Suppressor macrophage treated with lipopolysaccharide for 1 hour (primary cell): ENCODE results near the gene MAP4K4.

Experiments
- DNase-seq, 3 donors: peaks; one replicate each; pipeline ENCODE4 v3.0.0-alpha.2; 2020 to 2022

MAP4K4 gene

DNA sequence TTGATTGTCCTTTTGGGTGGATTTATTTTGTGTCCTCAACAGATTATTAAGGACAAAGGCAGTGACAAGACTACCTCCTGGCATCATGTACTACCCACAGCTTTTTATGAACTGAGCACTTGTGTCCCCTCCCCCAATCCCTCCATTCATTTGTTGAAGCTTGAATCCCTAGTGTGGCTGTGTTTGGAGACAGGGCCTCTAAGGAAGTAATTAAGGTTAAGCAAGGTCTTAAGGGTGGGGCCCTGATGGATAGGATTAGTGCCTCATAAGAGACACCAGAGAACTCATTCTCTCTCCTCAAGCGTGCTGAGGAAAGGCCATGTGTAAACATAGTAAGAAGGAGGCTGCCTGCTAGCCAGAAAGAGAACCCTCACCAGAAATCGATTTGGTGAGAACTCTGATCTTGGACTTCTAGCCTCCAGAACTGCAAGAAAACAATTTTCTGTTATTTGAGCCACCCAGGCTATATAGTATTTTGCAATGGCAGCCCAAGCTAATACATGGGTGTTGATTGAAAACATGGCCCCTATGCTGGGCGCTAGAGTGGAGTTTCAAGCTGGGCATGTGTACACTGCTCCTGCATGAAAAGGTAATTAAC, 3.4 kb upstream of the MAP4K4 start:
- DNase-seq, result no peak

- no peak for DNase-seq
Observed at GRCh38 chr2:101696272-101697123, 1.0 kb upstream of the MAP4K4 start.

GRCh38 chr2:101698014-101698843, 722 bp downstream of the MAP4K4 start:
- DNase-seq, result peak; percentile 37 to 72 (median 49)

GRCh38 chr2:101698844-101699754, 1.6 kb downstream of the MAP4K4 start:
- DNase-seq, result peak in 1 of 3 donors; percentile 34

GRCh38 chr2:101699755-101700461, 2.4 kb downstream of the MAP4K4 start:
- DNase-seq, result peak in 1 of 3 donors; percentile 52

DNA sequence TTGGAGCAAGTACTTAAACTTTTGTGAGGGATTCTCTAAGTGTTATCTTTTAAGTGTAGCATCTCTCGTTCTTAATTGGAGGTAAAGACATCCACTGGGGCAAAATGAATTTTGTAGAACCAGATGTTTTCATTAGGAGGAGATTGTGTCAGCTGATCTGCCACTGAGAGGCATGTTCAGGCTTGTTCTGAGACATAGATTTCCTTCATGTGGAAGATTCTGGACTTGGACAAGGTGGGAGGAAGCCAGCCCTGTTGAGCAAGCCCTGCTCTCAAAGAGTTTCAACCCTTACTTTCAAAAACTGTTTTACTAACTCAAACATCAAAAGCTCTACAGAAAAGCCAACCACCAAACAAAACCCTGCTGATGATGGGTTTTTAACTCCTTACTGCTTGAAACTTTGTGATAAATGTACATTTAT, 6.5 kb downstream of the MAP4K4 start:
- DNase-seq, result no peak

DNA sequence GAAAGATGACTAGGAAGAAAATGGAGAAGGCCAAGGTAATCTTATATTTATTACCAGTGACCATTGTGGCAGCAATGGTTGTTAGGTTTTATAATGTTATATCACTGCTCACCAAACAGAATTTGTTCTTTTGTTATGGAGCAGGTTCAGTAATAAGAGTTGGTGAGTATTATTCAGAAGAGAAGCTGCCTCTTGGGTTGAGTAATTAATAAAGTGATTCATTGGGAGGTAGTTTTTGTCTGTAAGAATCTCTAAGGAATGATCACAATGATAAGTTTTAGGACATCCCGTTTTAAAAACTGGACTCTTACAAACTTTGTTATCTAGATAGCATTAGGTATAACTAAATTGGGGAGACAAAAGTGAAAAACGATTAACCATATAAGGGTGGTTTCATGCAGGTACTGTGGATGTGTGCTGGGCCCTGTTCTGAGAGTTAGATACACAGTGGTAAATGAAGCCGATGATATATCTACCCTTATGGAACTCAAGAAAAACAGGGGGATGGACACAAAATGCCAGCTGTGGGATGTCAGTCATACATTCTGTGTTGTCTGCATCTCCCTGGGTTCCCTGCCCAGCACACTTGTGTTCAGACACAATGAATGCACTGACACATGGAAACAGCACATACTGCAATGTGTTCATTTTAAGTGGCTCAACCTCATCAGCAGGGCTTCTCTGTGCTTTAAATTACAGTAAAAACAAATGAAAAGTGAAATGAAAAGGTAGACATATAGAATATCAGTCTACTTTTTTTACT, 7.5 kb downstream of the MAP4K4 start:
- DNase-seq, result no peak

GRCh38 chr2:101706121-101706818, 8.8 kb downstream of the MAP4K4 start:
- DNase-seq, result no peak

DNA sequence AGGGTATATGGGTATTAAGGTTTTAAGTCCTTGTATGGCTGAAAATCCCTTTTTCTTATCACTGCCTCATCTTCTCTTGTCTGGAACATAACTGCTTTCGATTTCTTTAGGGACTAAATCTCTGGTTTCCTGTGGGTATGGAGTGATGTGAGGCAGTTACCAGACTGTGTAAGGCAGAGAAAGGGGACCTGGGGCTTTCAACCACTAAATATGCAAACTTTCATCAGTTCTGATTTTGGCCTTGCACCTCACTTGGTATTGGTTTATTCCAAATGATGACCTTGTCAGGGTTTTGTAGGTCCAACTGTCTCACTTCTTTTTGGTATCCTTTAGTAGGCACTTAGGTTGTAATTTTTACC, 9.3 kb downstream of the MAP4K4 start:
- DNase-seq, result no peak

DNA sequence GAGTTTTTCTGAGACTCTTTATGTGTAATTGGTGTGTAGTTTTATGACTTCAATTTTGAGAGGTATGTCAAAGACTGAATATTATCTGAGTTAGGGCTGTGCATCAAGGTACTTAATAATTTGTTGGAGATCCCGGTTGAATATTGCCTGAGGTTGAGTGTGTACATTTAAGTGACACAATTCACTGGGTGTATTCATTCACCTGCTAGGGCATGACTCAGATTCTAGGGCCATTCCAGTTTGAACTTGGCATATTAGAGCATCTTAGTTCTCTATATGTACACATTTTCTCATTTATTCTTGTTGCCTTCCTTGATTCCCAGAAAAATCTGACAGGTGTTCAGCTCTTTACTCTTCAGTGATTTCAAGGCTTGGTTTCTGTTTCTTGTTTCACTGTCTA, 12.5 kb downstream of the MAP4K4 start:
- DNase-seq, result no peak

- DNase-seq, result peak in 2 of 3 donors; percentile 53 to 58
Observed at GRCh38 chr2:101710471-101711318, 13.2 kb downstream of the MAP4K4 start.

DNA sequence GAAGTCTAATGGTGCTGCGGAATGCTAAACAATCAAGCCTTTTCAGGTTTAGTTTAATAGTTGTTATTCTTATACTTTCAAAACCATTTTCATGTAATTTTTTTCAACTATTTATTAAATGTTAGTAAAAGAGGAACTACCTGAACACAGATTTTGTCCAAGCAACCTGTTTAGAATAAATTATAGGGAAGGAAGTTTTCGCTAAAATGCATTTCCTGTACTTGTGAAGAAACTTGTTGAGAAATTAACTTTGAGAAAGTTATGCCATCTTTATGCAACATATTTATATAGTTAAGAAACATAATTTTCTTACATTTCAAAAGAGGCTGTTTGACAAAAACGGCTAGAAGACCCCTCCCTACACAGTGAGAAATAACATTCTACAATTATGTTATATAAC, 16.6 kb downstream of the MAP4K4 start:
- DNase-seq, result peak in 2 of 3 donors; percentile 59 to 62

DNA sequence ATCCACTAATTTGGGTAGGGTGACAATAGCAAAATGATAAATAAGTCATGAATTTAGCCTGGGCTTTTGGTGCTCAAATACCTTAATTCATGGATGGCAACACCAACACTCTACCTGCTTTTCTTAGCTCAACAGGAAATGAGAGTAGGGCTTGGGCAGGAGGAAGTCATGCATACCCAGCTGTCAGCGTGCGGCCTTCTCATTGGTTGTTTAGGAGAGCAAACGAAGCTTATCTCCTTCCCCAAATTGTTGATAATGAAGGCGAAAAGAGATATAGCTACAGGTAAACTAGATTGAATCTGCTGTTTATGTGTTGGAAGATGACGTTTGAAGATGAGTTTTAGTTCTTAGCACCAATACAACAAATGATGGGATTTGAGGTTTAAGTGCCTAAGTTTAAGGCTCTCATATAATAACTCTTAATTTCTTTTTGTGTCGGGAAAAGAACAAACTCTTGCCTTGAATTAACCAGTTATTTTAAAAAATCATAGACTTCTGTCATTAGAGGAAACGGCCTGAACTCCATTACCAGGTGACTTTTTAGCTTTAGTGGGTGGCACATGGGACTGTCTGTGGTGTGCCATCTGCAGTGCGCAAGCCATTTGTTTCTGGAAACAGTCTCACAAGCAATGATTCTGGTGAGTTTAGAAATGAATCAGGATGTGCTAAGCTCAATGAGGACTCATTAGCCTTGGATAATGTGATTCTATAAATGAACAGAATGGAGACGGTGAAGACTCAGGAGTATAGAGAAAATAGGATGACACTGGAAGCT, 19.8 kb downstream of the MAP4K4 start:
- DNase-seq, result no peak

DNA sequence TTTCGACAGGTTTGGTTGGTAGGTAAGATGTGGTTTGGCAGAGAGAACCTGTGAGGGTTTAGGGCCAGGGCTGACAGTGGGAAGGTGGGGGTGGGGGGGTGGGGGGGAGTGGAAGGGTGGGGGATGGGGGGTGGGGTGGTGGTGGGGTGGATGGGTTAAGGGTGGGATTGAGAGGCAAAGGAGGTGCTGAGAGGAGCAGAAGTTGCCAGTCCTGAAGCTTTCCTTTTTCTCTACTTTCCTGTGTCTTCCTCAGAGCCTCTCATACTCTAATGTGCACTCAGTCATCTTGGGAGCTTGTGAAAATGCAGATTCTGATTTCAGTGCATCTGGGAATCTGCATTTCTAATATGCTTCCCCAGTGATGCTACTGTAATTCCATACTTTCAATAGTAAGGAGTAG, 21.0 kb downstream of the MAP4K4 start:
- DNase-seq, result no peak

- no peak for DNase-seq
Observed at GRCh38 chr2:101718993-101719571, 21.6 kb downstream of the MAP4K4 start.

- no peak for DNase-seq
Observed at GRCh38 chr2:101720732-101721131, 23.2 kb downstream of the MAP4K4 start.

GRCh38 chr2:101722864-101723263, 25.4 kb downstream of the MAP4K4 start:
- DNase-seq, result peak; percentile 76 to 85 (median 82)
